Naive thymus-derived CD8-positive, alpha-beta T cell (primary cell): ENCODE measurements around the gene NR6A1. TPM values are rescaled to one million over a fixed set of nuclear protein-coding genes. Genes with fewer than 3 reads are reported as not detected.

Source experiments
- ATAC-seq, 2 donors: fragments of 150-1000 bp; cut with Tn5 transposase in 1 of 2; sonication (Bioruptor Pico), chemical (Tn5 transposase) in 1 of 2; 1 replicate in 1 of 2; 2 replicates in 1 of 2; pipeline ENCODE4 v1.10.0; 2021; ENCODE audit warnings: mild to moderate bottlenecking in 2 of 2, moderate library complexity in 2 of 2
- POLR2A ChIA-PET: fragments of 350-600 bp; sonication (Branson Sonifier 250); formaldehyde crosslinking; loops from one replicate; lab custom pipeline; 2021; ENCODE audit warnings: antibody characterized with exemption; lab: Charles Lee
- DNase-seq, 10 donors: peaks; one replicate each; pipeline versions ENCODE4 v3.0.0 to v3.0.0-alpha.2; 2020 to 2022
- H3K27ac Mint-ChIP-seq, 10 donors: one replicate each; pipeline ENCODE4 v1.8.0; 2020 to 2022; ENCODE audit warnings: mild to moderate bottlenecking in 10 of 10, mixed read lengths in 10 of 10, moderate library complexity in 4 of 10, inconsistent platforms in 1 of 10
- H3K27me3 Mint-ChIP-seq, 5 donors: one replicate each; pipeline ENCODE4 v1.8.0; 2021 to 2022; ENCODE audit warnings: mixed read lengths in 5 of 5
- H3K36me3 Mint-ChIP-seq, 3 donors: one replicate each; pipeline ENCODE4 v1.8.0; 2020 to 2022; ENCODE audit warnings: mixed read lengths in 3 of 3, mild to moderate bottlenecking in 2 of 3, inconsistent platforms in 1 of 3
- H3K4me1 Mint-ChIP-seq, 4 donors: one replicate each; pipeline ENCODE4 v1.8.0; 2021 to 2022; ENCODE audit warnings: mixed read lengths in 4 of 4
- H3K4me3 Mint-ChIP-seq, 10 donors: one replicate each; pipeline ENCODE4 v1.8.0; 2020 to 2022; ENCODE audit warnings: mild to moderate bottlenecking in 10 of 10, mixed read lengths in 10 of 10, moderate library complexity in 6 of 10, inconsistent platforms in 1 of 10
- H3K9me3 Mint-ChIP-seq, 9 donors: one replicate each; pipeline ENCODE4 v1.8.0; 2020 to 2022; ENCODE audit warnings: mixed read lengths in 9 of 9, mild to moderate bottlenecking in 3 of 9, inconsistent platforms in 1 of 9, moderate library complexity in 1 of 9
- polyA plus RNA-seq, 3 donors: library from polyadenylated mRNA; unstranded; fragments of 300-500 nt; fragmentation: Illumina TruSeq; gene quantifications; one replicate each; pipeline ENCODE4 v1.2.3, GENCODE V29; 2021
- total RNA-seq, 8 experiments: library from RNA in 2 of 8; stranded (reverse) in 2 of 8; gene quantifications; one replicate each; pipeline ENCODE4 v1.2.3 and lab custom pipeline; 2021 to 2026

Gene NR6A1
- total and polyA plus RNA-seq, 5 experiments from 2014 or later, result 0.05 TPM; not detected in 4

GRCh38 chr9:124498040-124498439 lies 273.1 kb downstream of the NR6A1 start:
- peak overlapping the region in 2 of 10 donors; percentile 7 to 48 for H3K4me3 Mint-ChIP-seq
- peaks cover 23 to 47% (median 33%) of the 10 kb centered on the region in 4 donors for H3K4me1 Mint-ChIP-seq
- no peaks in the 10 kb centered on the region for H3K9me3 Mint-ChIP-seq
- H3K36me3 Mint-ChIP-seq, result no peaks in the 10 kb centered on the region
- ATAC-seq (no peak), DNase-seq (no peak)
- POLR2A ChIA-PET, result no interaction called here
- peaks cover 0 to 12% (median 0%) of the 10 kb centered on the region in 5 donors for H3K27me3 Mint-ChIP-seq
- peak overlapping the region in 3 of 10 donors; percentile 42 to 64 (median 43) for H3K27ac Mint-ChIP-seq

DNA sequence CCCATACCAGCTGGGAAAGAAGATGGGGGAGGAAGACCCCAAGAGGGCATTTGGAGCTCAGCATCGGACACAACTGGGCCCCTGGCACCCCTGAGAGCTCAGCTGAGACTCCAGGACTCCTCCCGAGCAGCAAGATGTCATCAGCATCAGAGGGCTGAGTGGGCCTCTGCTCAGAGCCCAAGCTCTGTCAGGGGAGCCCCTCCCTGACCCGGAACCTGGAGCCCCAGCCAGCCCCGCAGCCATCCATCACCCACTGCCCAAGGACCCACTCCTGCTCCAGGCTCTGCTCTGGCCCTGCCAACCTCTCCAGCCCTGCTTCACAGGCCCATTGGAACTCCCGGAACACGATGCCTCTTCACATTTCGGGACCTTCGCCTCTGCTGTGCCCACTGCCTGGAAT lies 273.7 kb downstream of the NR6A1 start:
- Mint-ChIP-seq H3K27me3 (peaks cover 0 to 10% (median 0%) of the 10 kb centered on the region in 5 donors), H3K27ac (peak overlapping the region in 5 of 10 donors; percentile 7 to 97 (median 57)), H3K4me3 (peak overlapping the region in 4 of 10 donors; percentile 46 to 90 (median 63)), H3K9me3 (no peaks in the 10 kb centered on the region), H3K36me3 (no peaks in the 10 kb centered on the region), H3K4me1 (peaks cover 23 to 47% (median 33%) of the 10 kb centered on the region in 4 donors)
- POLR2A ChIA-PET, result interaction anchor here (0.6 kb wide), 1 partner anchor 69 kb away, joined by 4 read pairs; no protein-coding TSS in a partner anchor
- ATAC-seq (no peak), DNase-seq (no peak)

DNA sequence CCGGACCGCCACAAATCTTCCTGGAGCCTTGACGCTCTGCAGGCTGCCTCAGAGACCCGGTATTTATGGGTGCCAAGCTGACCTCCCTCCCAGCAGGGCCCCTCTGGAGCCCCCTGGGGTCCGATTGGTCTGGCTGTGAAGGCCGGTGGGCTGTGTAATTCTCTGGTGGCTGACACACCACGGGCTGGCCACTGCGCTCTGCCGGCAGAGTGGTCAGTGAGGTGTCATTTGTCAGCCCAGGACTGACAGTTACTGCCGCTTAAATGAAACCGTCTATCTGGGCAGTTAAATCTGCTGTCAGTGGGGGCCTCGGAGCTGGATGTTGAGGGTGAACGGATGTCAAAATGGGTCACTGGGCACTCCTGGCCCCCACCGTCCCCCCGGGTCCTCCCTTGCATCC lies 274.6 kb downstream of the NR6A1 start:
- H3K4me3 Mint-ChIP-seq, result peak overlapping the region in 8 of 10 donors; percentile 54 to 90 (median 78)

DNA sequence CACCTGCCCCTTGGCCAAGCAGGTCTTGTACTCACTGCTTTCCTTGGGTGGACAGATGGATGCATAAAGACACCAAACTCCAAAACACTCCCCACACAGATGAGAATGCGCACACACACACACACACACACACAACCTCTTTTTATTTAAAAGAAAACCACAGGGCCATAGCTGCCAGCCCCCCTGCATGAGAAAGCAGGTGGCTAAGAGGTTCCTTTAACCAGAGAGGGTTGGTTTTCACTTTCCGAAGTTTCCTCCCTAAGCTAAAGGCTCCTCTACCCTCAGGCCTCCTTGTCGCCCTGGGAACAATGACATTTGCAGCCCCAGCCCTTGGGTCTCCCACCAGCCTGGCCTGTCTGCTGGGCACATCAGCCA lies 275.0 kb downstream of the NR6A1 start:
- H3K4me3 Mint-ChIP-seq, result peak overlapping the region; percentile 54 to 90 (median 78)
- no peaks in the 10 kb centered on the region for H3K36me3 Mint-ChIP-seq
- H3K27me3 Mint-ChIP-seq, result peaks cover 0 to 4% (median 0%) of the 10 kb centered on the region in 5 donors
- POLR2A ChIA-PET, result no interaction called here
- peak overlapping the region; percentile 80 to 99 (median 92) for H3K27ac Mint-ChIP-seq
- peaks cover 23 to 47% (median 35%) of the 10 kb centered on the region in 4 donors for H3K4me1 Mint-ChIP-seq
- no peaks in the 10 kb centered on the region for H3K9me3 Mint-ChIP-seq
- ATAC-seq, result peak; percentile 56 to 57
- DNase-seq, result peak in 3 of 10 donors; percentile 9 to 41 (median 31)

More for the DNA sequence above, 274.6 kb downstream of the NR6A1 start:
- H3K9me3 Mint-ChIP-seq, result no peaks in the 10 kb centered on the region
- POLR2A ChIA-PET, result no interaction called here
- DNase-seq (no peak), ATAC-seq (no peak)
- no peaks in the 10 kb centered on the region for H3K36me3 Mint-ChIP-seq
- H3K27me3 Mint-ChIP-seq, result peaks cover 0 to 4% (median 0%) of the 10 kb centered on the region in 5 donors
- H3K4me1 Mint-ChIP-seq, result peaks cover 23 to 47% (median 35%) of the 10 kb centered on the region in 4 donors
- H3K27ac Mint-ChIP-seq, result peak overlapping the region; percentile 80 to 99 (median 92)

- peaks cover 23 to 44% (median 33%) of the 10 kb centered on the region in 4 donors for H3K4me1 Mint-ChIP-seq
- H3K4me3 Mint-ChIP-seq, result peak overlapping the region; percentile 55 to 90 (median 78)
- no peaks in the 10 kb centered on the region for H3K36me3 Mint-ChIP-seq
- peak in 1 of 10 donors; percentile 20 for DNase-seq
- peak overlapping the region; percentile 80 to 99 (median 92) for H3K27ac Mint-ChIP-seq
- POLR2A ChIA-PET, result no interaction called here
- H3K9me3 Mint-ChIP-seq, result no peaks in the 10 kb centered on the region
- ATAC-seq, result peak; percentile 51 to 58
- no peaks in the 10 kb centered on the region for H3K27me3 Mint-ChIP-seq
Measured at GRCh38 chr9:124495126-124496074, 275.7 kb downstream of the NR6A1 start.

DNA sequence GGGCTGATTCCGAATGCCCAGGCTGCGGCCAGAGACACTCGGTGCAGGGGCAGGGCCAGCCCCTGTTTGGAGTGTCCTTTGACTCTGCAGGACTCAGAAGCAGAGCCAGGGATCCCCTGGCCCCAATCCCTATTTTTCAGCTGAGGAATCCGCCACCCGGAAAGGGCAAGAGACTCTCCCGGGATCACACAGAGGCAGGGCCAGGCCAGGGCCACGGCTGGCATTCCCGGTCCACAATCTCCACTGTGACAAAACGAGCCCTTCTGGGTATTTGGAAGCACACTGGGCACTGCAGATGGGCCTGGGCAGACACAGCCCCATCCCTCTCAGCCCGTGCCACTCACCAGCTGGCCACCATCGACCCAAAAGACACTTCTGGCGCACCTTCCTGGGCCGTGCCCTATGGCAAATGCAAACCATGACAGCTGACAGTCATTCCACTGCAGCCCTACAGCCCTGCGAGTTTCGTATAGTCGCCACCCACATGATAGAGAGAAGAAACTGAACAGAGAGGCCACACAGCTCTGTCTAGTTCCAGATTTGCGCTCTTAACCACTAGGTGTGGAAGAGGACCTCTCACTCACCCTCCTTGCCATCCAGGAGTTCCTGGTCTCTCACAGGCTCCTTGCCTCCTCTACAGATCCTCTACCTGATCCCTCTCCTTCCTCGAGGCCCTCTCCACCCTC lies 277.2 kb downstream of the NR6A1 start:
- H3K27me3 Mint-ChIP-seq, result no peaks in the 10 kb centered on the region
- peak overlapping the region; percentile 23 to 92 (median 76) for H3K27ac Mint-ChIP-seq
- H3K4me1 Mint-ChIP-seq, result peaks cover 23 to 38% (median 30%) of the 10 kb centered on the region in 4 donors
- POLR2A ChIA-PET, result no interaction called here
- no peak for DNase-seq
- H3K36me3 Mint-ChIP-seq, result no peaks in the 10 kb centered on the region
- H3K4me3 Mint-ChIP-seq, result no peak overlapping the region
- no peak for ATAC-seq
- no peaks in the 10 kb centered on the region for H3K9me3 Mint-ChIP-seq

DNA sequence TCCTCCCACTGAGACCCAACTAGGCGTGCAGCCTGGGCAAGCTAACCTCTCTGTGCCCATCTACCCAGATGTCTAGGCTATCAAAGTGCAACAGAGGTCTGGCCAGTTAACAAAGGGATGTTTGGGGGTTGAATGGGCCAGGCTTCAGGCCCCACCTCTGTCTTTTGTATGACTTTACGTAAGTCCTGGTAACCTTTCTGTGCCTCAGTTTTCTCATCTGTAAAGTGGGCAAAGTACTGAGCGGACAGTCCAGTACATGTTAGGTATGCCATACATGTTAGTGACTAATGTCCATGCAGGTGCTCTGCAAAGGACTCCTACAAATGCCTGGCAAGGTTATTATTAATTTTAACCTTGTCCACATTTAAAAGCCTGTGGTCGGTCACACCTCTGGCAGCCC lies 277.9 kb downstream of the NR6A1 start:
- Mint-ChIP-seq H3K4me1 (peaks cover 23 to 38% (median 30%) of the 10 kb centered on the region in 4 donors), H3K36me3 (no peaks in the 10 kb centered on the region), H3K4me3 (no peak overlapping the region), H3K9me3 (no peaks in the 10 kb centered on the region), H3K27me3 (no peaks in the 10 kb centered on the region), H3K27ac (peak overlapping the region in 1 of 10 donors; percentile 92)
- POLR2A ChIA-PET, result no interaction called here
- DNase-seq, result no peak
- ATAC-seq, result no peak

DNA sequence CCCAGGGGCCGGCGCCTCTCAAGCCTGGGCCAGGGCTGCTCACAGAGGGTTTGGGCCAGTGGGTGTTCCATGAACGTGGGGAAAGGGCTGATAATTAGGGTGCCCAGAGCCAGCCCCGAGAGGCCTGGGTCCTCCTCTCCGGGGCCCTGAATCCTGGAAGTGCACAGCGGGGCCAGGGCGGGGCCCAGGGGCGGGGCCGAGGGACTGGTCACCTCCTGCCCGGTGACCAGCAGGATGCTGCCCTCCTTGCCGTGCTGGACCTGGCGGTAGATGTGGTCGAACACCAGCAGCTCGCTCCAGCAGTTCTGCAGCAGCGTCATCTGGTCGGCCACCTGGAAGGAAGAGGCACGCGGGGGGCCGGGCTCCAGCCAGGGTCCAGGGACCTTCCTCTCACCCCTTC lies 278.3 kb downstream of the NR6A1 start:
- DNase-seq, result no peak
- H3K36me3 Mint-ChIP-seq, result no peaks in the 10 kb centered on the region
- no peak for ATAC-seq
- H3K4me3 Mint-ChIP-seq, result no peak overlapping the region
- H3K9me3 Mint-ChIP-seq, result no peaks in the 10 kb centered on the region
- H3K4me1 Mint-ChIP-seq, result peaks cover 21 to 37% (median 28%) of the 10 kb centered on the region in 4 donors
- no peaks in the 10 kb centered on the region for H3K27me3 Mint-ChIP-seq
- no peak overlapping the region for H3K27ac Mint-ChIP-seq
- POLR2A ChIA-PET, result no interaction called here

DNA sequence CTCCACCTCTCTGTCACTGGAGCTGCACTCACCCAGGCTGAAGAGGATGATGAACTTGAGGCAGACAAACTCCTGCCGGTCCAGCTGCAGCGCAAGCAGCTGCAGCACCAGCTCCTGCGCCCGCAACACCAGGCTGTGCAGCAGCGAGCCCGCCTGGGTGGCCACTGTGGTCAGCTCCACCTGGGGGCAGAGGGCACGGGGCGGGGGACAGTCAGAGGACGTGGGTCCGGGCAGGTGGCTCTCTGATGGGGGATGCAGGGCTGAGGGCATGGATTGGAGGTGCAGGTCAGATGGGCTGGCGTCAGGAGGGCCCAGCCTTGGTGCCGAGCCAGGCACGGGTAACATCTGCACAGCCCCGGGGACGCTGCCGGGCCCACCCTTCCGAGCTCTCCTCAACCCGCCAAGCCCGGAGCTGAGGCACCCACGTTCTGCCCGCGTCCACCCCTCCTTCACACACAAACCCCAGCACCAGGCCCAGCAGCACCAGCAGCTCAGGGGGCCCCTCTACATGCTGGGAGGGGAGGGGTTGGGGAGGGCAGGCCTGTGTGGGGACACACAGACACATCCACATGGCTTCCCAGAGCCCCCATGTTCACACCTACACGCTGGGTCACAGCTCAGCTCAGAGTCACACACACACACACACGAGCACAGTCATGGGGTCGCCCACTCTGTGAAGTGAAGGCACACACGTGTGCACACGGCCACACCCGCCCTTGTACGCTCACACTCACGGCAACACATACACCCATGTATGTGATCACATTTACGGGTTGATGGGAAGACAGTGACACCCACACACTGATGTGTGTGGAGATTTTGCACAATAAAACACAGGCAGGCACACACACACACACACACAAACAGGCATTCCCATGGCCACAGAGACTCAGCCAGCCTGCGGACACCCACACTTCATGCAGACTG lies 279.8 kb downstream of the NR6A1 start:
- Mint-ChIP-seq H3K4me1 (peaks cover 12 to 22% (median 19%) of the 10 kb centered on the region in 4 donors), H3K27me3 (no peaks in the 10 kb centered on the region), H3K27ac (no peak overlapping the region), H3K9me3 (no peaks in the 10 kb centered on the region), H3K4me3 (no peak overlapping the region), H3K36me3 (no peaks in the 10 kb centered on the region)
- no peak for ATAC-seq
- POLR2A ChIA-PET, result no interaction called here
- no peak for DNase-seq

DNA sequence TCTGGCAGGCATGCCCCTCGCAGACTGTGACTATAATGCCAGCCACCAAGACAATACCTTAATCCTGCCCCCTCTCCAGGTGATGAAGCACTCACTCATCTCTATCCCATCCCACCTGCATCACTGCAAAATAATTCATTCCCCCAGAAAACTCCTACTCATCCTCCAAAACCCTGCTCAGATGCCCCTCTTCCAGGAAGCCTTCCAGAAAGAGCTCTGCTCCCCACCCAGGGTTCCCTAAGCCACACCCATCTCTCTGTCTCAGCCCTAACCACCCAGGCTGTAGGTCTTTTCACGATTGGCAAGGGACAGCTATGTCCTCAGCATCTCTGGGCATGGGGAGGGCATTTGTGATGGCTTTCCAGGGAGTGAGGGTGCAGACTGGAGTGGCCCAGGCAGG lies 281.1 kb downstream of the NR6A1 start:
- Mint-ChIP-seq H3K27ac (peak overlapping the region in 1 of 10 donors; percentile 24), H3K4me3 (no peak overlapping the region), H3K27me3 (no peaks in the 10 kb centered on the region), H3K4me1 (peaks cover 0 to 10% (median 6%) of the 10 kb centered on the region in 4 donors), H3K9me3 (no peaks in the 10 kb centered on the region), H3K36me3 (no peaks in the 10 kb centered on the region)
- POLR2A ChIA-PET, result no interaction called here
- DNase-seq, result no peak
- ATAC-seq, result no peak

DNA sequence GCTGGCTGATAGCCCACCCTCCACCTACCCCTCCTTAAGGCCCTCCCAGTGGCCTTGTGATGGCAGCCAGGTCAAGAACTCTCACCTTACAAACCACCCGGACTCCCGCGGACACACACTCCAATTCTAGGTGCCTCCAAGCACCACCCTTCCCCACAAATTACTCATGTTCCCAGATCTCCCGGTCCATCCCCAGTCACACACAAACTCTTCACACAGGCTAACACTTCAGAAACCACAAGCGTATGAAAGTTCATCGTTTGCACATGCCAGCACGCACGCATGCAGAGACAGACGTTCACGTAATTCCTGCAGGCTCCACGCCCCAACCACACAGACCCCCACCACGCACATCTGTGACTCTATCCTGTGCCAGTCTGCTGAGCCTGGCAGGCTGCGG lies 281.9 kb downstream of the NR6A1 start:
- Mint-ChIP-seq H3K27ac (no peak overlapping the region), H3K27me3 (no peaks in the 10 kb centered on the region), H3K4me3 (no peak overlapping the region), H3K4me1 (peaks cover 0 to 3% (median 3%) of the 10 kb centered on the region in 4 donors), H3K36me3 (no peaks in the 10 kb centered on the region), H3K9me3 (no peaks in the 10 kb centered on the region)
- ATAC-seq, result no peak
- POLR2A ChIA-PET, result interaction anchor here (0.5 to 0.8 kb wide), 2 partner anchors 9 to 55 kb away, joined by 3 read pairs; no protein-coding TSS in a partner anchor
- DNase-seq, result no peak
